Measurements from ENCODE around the gene FCER1G.

Gene FCER1G

DNA sequence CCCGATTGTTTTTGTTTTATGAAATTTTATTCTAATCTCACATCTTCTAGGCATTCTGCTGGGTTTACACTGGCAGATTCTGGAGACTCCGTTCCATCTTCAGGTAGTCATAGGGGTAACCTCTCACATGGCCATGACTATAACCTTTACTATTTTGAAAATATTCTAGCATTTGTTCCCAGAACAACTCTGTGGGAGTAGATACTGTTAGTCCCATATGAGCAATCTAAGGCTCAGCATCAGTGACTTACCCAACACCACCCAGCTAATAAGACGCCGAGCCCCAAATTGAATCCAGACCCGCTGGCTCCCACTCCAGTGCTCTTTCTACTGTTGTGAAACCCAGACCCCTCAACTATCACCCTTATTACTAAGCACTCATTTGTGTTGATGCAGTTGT, 26.1 kb upstream of the FCER1G start:
- no peak for DNase-seq

DNA sequence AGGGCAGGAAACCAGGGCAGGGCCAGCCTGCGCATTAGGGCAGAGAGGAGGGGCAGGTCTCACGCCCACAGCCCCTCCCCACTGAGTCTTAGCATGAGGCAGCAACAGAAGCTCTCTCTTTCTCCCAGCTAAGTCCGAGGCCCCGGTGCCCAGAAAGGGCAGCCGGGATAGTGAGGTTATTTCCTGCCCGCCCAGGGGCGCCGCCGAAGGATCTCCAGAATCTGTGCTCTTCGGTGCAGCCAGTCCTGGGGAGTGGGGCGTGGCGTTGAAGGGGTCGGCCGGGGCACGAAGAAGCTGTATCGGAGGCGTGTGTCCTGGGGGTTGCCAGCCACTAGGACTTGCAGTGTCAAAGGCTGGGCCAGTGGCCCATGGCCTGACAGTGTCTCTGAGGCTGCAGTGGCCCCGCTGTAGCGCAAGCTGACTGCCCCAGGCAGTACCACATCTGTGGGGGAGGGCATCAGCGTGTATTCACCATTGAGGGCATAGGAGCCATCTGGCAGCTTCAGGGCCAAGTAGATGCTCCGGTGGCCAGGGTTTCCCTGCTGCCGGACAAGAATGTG, 24.1 kb upstream of the FCER1G start:
- DNase-seq: no peak

DNA sequence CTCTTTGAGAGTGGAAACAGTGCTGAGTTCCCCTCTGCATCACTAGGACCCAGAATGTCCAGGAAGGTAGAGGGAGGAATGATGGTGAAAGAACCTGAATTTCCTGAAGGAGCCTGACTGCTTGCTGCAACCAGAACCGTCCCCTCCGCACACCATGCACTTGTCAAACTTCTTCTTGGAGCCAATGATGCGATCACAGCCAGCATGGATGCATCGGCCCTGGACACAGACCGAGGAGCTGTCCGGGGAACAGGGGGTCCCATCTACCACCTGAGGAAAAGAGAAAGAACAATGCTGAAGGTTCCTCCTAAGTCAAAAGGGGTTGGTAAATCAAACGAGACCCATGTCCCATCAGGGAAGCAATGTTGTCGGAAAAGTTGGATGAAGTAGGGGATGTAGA, 23.1 kb upstream of the FCER1G start:
- no peak for DNase-seq

DNA sequence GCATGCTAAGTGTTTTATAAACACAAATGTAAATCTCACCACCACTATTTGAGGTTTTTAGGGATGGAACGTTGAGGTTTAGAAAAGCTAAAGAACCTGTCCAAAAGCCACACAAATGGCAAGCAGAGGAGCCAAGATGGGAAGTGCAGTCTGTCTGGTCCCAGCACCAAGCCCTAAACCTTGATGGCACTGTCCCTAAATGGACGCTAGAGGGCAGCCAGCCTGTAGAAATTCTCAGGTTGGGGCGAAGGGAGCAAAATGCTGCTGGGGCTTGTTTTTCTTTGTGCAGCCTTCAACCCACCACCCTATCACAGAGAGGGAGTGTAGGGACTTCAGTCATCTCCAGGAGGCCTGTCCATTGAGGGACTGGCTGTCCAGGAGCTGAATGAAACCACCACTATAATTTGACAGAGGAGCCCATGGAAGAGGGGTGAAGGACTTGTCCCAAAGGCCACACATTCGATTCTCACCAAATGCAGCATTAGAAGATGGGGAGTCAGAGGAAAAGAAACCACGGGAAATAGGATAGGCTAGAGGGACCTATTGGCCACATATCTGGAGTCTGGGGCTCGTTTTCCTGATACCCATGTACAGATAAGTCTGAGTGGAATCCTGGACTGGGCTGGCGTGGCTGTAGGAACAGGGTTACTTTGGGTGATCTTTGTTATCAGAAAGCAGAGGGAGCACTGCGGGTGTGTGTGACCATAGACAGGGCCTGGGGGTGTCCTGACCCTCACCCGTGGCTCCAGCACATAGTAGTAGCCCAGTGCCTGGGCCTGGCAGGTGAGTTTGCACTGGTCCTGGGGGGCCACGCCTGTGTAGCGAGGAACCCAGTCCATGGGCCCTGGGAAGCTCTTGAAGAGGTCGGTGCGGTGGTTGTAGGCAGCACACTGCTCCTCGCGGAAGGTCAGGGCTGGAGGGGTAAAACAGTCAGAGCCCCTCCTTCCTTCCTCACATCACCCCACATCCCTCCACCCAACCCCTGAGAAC, 22.3 kb upstream of the FCER1G start:
- DNase-seq: peak; percentile 49 to 61

DNA sequence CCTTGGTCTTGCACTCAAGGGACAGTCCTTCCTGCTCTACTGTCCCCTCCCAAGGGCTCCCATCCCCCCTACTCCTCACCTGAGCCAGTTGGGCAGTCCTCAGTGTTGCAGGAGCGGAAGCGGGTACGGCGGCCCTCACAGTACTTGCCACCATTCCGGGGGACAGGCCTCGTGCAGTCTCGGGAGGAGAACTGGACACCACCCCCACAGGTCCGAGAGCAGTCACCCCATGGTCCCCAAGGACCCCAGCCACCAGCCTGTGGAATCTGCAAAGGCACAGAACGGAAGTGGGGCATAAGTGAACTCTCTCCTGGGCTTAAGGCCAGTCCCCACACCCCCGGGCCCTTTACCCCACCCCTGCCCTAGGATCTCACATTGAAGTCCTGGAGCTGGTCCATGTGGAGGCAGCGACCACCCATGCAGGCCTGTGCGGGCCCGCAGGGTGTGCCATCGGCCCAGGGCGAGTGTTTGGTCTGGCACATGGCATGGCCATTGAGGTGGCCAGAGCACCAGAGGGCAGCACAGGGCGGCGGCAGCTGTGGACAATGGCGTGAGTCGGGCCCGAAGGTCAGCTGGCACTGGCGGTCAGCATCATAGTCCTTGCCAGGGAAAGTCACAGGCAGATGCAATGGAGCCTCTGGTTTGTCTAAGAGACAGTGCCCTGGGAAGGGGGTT, 21.4 kb upstream of the FCER1G start:
- DNase-seq: no peak

DNA sequence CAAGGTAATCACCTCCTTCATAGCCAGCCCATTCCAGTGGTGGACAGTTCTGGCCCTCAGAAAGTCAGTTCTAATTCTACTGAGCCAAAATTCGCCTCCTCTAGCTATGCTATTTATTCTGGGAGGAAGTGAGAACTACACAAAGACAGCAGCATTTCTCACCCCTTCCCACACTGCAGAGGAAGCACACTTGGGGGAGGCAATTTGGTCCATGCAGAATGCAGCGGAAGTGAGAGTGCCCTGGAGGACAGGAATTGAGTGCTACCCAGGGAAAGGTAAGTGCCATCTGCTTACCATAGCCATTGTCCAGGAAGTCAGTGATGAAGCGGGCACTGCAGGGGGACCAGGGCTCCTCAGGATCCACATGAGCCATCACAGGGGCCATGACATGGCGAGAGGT, 19.9 kb upstream of the FCER1G start:
- DNase-seq: no peak

DNA sequence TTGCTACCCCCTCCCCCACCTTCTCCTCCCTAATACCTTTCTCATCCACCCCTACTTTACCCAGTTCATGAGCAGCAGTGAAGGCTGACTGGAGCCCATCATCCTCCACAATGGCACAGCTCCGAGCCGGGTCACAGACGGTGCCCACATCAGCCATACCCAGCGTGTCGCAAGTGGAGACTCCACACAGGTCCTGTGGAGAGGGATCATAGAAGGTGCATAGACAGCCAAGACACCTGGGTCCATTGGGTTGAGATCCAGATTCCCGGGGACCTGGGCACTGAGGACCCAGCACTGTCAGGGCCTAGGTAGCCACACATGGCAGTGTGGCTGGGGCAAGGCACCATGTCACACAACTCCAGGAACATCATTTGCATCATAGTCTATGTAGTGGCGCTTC, 19.0 kb upstream of the FCER1G start:
- no peak for DNase-seq

DNA sequence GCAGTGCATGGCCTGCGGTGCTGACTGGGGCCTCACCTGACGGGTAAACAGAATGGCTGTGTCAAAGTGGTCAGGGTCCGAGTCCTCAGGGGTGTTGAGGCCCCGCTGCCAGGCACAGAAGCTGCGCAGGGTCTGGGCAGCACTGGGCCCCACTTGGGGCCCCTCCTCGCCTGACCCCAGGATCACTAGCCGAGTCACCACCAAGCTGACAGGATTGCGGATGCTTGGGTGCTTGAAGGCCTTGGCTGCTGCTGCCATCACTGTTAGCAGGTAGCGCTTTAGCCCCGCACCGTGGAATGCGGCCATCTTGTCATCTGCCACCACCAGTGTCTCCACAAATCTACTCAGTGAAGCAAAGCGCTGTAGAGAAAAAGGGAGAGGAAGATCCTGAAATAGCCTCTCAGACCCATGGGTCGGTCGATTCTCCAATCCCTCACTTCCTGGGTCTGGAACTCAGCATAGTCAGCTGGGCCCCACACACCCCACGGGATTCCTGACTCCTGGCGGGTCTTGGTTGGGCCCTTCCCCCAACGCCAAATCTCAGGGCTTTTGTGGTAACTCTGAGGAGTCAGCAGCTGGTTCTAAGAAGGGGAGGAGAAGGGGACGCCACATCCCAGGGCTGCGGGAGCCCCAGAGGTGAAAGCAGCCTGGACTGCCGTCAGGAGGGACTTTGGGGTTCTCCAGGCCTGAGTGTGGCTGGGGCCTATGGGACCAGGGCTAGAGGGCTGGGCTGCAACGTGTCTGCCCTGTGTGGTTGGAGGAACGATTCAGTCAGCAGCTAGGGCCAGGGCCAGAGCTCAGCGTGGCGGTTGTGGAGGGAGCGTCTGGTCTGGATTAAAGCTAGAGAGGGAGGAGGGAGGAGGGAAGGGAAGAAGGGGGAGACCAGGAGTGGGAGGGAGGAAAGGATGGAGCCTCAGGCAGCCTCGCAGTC, 18.3 kb upstream of the FCER1G start:
- DNase-seq: no peak

DNA sequence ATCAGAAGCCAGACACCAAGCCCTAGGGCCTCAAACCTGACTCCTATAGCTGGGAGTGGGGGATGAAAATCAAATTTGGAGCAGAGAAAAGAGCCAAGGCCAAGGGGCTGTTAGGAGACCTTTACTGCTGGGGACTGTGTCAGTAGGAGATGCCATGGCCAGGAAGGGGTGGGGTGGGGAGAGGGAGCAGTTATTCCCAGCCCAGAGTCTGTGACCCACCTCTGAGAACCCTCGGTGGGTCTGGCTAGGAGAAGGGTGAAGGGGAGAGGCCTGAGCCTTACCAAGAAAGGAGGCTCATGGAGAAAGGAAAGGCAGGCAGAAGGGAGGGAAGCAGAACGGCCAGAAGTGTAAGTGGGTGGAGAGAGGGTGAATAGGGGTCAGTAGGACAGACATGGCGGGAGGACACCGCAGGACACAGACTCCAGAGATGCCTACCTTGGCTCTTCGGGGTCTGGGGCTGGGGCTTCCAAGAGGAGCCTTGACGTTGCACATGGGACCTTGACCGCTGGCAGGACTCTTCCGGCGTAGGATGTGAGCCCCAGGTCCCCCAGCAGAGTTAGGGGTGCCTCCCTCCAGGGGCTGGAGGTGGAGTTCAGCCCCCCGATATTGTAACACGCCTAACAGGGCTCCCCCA, 17.4 kb upstream of the FCER1G start:
- DNase-seq: no peak

DNA sequence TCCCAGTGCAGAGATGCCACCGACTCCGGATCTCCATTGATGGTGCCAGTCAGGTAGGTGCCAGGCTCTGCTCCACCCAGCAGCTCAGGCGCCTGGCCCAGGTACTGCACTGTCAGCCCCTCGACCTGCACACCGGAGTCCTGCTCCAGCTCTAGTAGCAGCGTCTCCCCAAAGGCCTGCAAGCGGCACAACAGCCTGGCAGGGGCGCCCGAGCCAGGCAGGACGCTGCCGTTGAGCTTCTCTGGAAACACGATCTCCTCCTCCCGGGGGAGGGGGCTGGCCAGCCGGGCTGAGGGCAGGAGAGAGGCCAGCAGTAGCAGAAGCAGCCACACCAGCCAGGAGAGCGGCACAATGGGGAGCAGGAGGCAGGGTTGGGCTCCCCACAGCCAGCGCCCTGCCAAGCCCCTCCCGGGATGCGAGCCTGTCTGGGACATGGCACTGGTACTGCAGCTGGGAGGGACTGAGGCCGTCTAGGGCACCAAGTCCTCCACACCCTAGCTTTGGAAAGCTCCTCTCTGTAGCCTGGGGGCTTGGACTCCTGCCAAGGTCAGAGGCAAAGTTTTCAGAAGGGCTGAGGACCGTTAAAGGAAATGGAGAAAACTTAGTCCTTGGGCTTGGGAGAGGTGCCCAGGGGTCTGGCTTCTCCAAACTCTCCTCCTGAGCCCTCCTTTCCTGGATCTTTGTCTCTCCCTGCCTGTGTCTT, 16.8 kb upstream of the FCER1G start:
- no peak for DNase-seq

DNA sequence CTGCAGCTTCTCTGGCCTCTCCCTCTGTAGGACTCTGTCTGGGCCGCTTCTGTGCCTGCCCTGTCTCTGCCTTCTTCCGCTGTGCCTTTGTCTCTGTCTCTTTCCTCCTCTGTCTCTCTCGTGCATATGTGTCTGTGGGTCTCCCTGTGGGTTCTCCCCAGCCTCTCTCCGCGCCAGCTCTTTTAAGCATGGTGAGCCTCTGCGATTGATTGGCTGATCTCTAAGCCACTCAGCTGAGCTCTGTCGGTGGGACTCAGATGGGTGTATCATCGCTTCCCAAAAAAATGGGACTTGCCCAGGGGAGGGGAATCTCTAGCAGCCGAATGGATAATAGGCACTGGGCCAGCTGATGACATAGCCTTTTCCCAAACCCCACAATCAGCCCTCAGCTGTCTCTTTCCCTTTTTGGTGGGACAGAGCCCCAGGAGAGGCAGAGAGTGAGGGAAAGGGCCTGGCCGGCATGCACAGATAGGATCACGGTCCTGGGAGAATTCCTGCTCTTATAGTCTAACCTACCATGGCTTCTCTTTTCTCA, 16.1 kb upstream of the FCER1G start, which contains the start of gene ADAMTS4:
TSS of gene ADAMTS4 (minus strand) at position 158 of the 535 bp plus-strand sequence. CDS start 427 bp downstream, outside the sequence.
- no peak for DNase-seq

DNA sequence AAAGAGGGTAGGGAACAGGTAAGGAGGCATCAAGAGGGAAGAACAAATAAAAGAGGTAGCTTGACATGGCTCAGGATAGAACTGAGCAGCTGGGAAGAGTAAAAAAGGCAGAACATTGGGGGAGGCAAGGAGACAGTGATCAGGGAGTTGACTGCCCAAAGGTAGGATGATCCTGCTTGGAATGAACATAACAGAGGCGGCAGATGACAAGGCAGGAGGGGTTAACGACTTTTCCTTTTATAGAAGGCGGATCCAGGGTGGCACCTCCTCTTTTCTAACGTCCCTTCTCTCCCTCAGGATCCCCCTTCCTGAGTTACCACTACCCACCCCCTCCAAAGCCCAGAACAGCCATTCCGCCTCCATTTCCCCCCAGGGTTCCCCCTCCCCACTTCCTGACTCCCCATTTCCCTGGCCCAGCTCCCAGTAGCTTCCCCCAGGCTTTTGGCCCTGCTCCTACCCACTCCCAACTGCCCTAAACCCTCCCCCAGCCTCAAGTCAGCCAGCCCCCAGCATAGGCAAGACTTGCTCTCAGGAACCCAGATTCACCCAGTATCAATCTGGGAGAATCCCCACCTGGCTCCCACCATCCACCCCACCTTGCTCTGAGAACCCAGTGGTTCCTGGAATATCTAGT, 15.5 kb upstream of the FCER1G start:
- DNase-seq: no peak

DNA sequence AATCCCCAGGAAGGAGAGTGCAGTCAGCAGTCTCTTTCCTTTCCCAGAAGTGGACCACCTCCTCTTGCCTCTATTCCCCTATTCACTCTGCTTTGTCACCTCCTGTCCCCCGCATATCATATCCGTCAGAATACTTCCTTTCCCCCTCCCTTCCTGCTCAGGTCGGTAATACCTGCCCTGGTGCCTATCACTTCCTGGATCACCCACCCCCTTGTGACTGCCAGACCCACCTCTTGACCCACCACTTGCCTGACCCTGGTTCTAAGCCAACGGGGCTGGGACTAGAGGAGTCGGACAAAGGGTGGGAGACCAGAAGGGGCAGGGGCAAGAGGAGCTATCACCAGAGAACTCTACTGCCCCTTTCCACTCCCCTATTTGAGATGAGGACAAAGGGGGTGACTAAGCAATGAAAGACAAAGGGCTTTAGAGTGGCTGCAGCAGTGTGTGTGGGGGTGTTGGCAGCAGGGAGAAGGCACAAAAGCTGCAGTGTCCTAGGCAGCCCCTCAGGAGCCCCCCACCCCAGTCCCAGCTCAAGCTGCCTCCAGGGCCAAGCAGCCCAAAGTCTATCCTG, 14.6 kb upstream of the FCER1G start:
- DNase-seq: no peak

DNA sequence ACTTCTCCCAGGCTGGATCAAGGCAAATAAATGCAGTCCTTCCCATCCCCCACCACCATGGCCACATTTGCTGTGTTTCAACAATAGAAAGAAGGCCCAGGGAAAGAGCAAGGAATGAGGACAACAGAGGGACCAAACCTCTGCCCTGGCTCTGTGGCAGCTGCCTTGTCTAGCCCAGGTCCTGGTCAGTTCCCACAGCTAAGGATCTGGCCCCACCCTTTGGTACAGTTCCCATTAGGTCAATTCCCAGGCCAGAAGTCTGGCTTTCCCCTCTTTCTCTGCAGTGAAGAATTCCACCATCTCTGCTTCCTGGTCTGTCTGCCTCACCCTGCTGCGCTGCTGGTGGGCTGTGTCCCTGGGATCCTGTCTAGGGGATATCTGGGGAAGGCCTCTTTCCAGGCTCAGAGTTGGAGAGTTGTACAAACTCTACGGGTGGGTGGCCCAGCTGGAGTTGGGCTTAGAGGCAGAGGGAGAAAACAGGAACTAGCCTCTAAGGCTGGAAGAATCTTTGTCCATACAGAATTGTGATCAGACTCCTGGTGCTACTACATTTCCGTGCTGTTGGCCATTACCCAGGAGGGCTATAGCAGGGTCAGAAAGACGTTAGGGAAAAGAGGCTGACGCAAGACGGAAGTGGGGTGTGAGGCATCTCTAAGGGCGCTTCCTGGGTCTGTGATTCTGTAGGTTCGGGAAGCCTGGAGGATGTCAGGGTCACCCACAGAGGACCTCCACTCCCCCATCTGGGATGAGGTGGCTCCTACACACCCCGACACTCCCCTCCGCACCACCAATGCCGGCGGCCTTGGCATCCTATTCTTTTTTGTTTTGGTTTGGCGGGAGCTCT, 13.9 kb upstream of the FCER1G start:
- no peak for DNase-seq

DNA sequence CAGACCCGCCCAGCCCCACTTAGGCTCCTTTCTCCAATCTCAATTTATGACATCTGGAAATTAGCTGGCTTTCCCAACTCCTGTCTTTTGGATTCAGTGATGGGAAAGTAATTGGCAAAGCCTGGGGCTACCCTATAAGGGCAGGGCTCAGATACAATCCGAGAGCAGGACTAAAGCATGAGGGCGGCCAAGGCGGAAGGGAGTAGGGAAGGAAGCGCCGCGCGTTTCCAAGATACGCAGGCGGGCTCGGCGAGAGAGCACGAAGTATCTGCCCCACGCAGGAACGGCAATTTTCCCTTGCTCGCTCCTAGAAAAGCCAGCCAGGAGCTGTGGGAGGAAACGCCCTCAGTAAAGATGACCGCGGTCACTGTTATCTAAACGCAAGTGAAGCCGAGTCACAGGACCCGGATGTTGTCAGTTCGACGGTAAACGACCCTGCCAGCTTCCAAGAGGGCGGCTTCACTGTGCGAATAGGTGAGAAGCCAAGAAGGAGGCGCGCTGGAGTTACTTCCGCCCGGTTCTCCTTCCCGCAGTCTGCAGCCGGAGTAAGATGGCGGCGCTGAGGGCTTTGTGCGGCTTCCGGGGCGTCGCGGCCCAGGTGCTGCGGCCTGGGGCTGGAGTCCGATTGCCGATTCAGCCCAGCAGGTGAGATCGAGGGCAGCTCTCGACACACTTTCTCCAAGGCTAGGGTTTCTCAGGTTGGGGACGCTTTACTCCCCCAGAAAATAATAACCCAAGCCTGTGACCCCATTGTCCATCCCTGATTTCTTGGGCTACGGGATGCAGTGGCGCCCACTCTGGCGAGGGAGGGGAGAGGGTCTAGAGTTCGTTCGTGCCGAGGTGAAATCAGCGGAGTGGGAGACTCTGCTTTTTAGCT, 13.0 kb upstream of the FCER1G start, which contains the start of gene NDUFS2:
TSS of gene NDUFS2 (plus strand) at position 532 of the 877 bp plus-strand sequence. CDS start at position 551, 19 bp downstream.
- peak; percentile 86 to 97 for DNase-seq

DNA sequence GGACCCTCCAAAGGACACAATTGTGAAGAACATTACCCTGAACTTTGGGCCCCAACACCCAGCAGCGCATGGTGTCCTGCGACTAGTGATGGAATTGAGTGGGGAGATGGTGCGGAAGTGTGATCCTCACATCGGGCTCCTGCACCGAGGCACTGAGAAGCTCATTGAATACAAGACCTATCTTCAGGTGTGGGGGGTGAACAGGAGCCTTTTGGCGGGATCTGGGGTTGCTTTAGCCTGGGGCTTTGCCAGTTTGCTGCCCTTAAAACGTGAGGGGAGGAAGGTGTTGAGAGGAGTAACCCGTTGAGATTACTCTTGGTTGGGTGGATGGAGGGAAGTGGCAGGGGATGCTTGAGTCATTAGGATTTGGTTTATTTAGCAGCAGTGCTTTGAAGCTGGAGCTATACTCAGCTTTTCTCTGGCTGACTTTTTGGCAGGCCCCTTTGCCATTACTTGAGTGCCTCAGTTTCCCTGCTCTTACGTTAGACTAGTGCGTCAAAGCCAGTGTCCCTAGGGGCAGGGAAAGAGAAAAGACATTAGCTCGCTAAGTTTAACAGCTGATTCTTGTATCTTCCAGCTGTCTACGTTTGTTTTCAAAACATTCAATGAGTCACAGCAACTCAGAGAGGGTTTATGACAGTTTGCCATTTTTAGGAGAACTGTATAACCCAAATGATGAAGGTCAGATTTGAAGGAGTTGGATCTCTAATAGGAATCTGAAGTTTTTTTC, 8.5 kb upstream of the FCER1G start:
- no peak for DNase-seq

DNA sequence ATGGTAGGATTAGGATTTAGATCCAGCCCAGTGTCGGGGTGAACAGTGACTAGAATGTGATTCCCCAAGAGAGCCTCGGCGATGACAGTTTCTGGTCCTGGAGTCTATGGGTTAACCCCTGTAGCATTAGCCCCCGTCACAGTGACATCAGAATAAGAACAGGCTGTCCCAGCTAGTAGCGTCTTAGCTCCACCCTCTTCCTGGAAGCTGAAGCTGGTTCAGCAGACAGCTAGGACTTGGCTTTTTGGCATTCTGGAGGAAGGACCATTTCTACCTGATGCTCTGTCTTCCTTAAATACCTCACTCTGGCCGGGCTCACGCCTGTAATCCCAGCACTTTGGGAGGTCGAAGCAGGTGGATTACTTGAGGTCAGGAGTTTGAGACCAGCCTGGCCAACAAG, 7.9 kb upstream of the FCER1G start:
- no peak for DNase-seq
